ENCODE measurements around the gene ELAVL1. TPM values are rescaled to one million over a fixed set of nuclear protein-coding genes. Genes with fewer than 3 reads are reported as not detected.
A peak's percentile ranks its signal among the peaks of the same experiment; 100 is the strongest.

The ELAVL1 gene
- total and polyA plus RNA-seq, 9 of the 15 experiments (the other 6 are each of a cell fraction or from before 2014, with no cell fraction given), result 4.3 to 172 (median 69.2) TPM

DNA sequence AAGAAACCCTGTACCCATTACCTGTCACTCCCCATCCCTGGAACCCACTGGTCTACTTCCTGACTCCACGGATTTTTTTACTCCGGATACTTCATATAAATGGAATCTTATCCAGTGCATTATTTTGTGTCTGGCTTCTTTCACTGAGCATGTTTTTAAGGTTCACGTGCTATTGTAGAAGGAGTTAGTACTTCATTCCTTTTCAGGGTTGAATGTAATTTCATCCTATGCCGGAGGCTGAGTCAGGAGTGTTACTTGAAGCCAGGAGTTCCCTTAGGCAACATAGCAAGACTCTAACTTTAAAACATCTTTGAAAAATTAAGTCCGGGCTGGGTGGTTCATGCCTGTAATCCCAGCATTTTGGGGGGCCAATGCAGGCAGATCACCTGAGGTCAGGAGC, 17.9 kb upstream of the ELAVL1 start:
- H3K4me3 ChIP-seq, result no peak overlapping the region
- H3K9me3 ChIP-seq (replicated peaks; ENCODE audit: control insufficient read depth, insufficient read depth, low read depth, low read length), result no peaks in the 10 kb centered on the region
- H4K20me1 ChIP-seq (replicated peaks; ENCODE audit: control insufficient read depth, insufficient read depth, low read length), result no peaks in the 10 kb centered on the region
- no peak overlapping the region for H2AFZ ChIP-seq (ENCODE audit: low read depth, low read length)
- TF ChIP-seq RBM39 (optimal IDR thresholded peaks at IDR 0.05; ENCODE audit: low read depth, low read length) (no peak), POLR2G (IDR thresholded peaks at IDR 0.05; ENCODE audit: low read depth, low read length) (no peak), TEAD1 (CRISPR knock-in tag; IDR thresholded peaks at IDR 0.05) (no peak)
- BruUV-seq (replicated peaks), result no TSS peak
- CTCF ChIA-PET (ENCODE audit: low intra/inter-chr PET ratio), result no interaction called here
- no peaks in the 10 kb centered on the region for H3K9me1 ChIP-seq (ENCODE audit: control insufficient read depth, insufficient read depth, low read length)
- in situ Hi-C loops (cut with MboI) (no loop called here), intact Hi-C loops (cut with micrococcal nuclease) (no loop called here)
- H3K9ac ChIP-seq (ENCODE audit: insufficient read depth in 1 of 2, low read depth in 2 of 2, low read length in 2 of 2), result no peak overlapping the region
- no peak for DNase-seq (ENCODE audit: extremely low read depth in 1 of 4, low spot score in 3 of 4)
- H3K4me2 ChIP-seq (ENCODE audit: insufficient read depth, low read length), result no peak overlapping the region
- no peaks in the 10 kb centered on the region for H3K36me3 ChIP-seq (ENCODE audit: control insufficient read depth, insufficient read depth, low read length)
- no peak for ATAC-seq
- WGBS (ENCODE audit: insufficient coverage, low coverage, missing lambda C conversion rate), result 81% methylated on average over 5 of the region's 5 CpGs
- H3K27me3 ChIP-seq (ENCODE audit: control insufficient read depth in 2 of 2, insufficient read depth in 2 of 2, low read length in 2 of 2), result no peaks in the 10 kb centered on the region
- POLR2A ChIA-PET, result interaction anchor here (0.5 kb wide), 1 partner anchor 329 kb away, joined by 3 read pairs; no protein-coding TSS in a partner anchor
- no peak for FAIRE-seq
- no peak overlapping the region for H3K27ac ChIP-seq (ENCODE audit: extremely low read depth, low read depth, low read length)
- peaks cover 12 to 21% of the 10 kb centered on the region in 2 experiments; a peak in 4 of 5 replicates for H3K4me1 ChIP-seq (replicated peaks in 1 of 2; ENCODE audit: control insufficient read depth in 2 of 2, insufficient read depth in 2 of 2, low read length in 2 of 2)
- no peaks in the 10 kb centered on the region for H3K79me2 ChIP-seq (ENCODE audit: control insufficient read depth, insufficient read depth, low read length)

DNA sequence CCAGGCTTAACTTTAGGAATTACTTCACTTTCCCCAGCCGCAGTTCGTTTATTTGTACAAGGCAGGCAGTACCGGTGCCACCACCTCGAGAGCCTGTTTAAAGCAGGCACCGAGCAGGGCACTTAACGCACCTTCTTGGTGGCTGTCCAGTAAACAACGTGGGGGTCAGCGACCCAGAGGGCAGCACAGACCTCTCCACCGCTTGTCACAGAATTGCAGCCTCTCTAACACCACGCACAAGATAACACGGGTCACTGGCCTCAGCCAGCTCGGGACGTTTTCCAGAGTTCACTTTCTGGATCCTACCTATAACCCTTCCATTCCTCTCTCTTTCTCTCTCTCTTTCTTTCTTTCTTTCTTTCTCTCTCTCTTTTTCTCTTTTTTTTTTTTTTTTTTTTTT, 16.8 kb upstream of the ELAVL1 start:
- no peaks in the 10 kb centered on the region for H4K20me1 ChIP-seq (replicated peaks; ENCODE audit: control insufficient read depth, insufficient read depth, low read length)
- peak overlapping the region; percentile 36; the same call in 1 of the 3 replicates for H3K27ac ChIP-seq (ENCODE audit: extremely low read depth, low read depth, low read length)
- no peaks in the 10 kb centered on the region for H3K9me1 ChIP-seq (ENCODE audit: control insufficient read depth, insufficient read depth, low read length)
- no peaks in the 10 kb centered on the region for H3K27me3 ChIP-seq (ENCODE audit: control insufficient read depth in 2 of 2, insufficient read depth in 2 of 2, low read length in 2 of 2)
- ChIA-PET CTCF (ENCODE audit: low intra/inter-chr PET ratio) (interaction anchor here (0.6 kb wide), 1 partner anchor 1057 kb away, joined by 3 read pairs; no protein-coding TSS in a partner anchor), POLR2A (no interaction called here)
- H3K4me2 ChIP-seq (ENCODE audit: insufficient read depth, low read length), result peak overlapping the region; percentile 29; the same call in 1 of the 2 replicates
- peaks cover 12 to 17% of the 10 kb centered on the region in 2 experiments; a peak in 4 of 5 replicates for H3K4me1 ChIP-seq (replicated peaks in 1 of 2; ENCODE audit: control insufficient read depth in 2 of 2, insufficient read depth in 2 of 2, low read length in 2 of 2)
- 27% methylated on average over 13 of the region's 13 CpGs for WGBS (ENCODE audit: insufficient coverage, low coverage, missing lambda C conversion rate)
- peak overlapping the region in 1 of 2 experiments; percentile 53; a peak in 2 of 4 replicates for H3K9ac ChIP-seq (ENCODE audit: insufficient read depth in 1 of 2, low read depth in 2 of 2, low read length in 2 of 2)
- FAIRE-seq (peak; percentile 55), ATAC-seq (peak; percentile 80), DNase-seq (ENCODE audit: extremely low read depth in 1 of 4, low spot score in 3 of 4) (peak; percentile 34 to 64 (median 48))
- peak overlapping the region; percentile 85 for H2AFZ ChIP-seq (ENCODE audit: low read depth, low read length)
- H3K79me2 ChIP-seq (ENCODE audit: control insufficient read depth, insufficient read depth, low read length), result no peaks in the 10 kb centered on the region
- H3K36me3 ChIP-seq (ENCODE audit: control insufficient read depth, insufficient read depth, low read length), result no peaks in the 10 kb centered on the region; the same call in 2 of the 3 replicates
- H3K4me3 ChIP-seq, result no peak overlapping the region
- in situ Hi-C loops (cut with MboI) (no loop called here), intact Hi-C loops (cut with micrococcal nuclease) (no loop called here)
- BruUV-seq (replicated peaks), result no TSS peak
- no peaks in the 10 kb centered on the region for H3K9me3 ChIP-seq (replicated peaks; ENCODE audit: control insufficient read depth, insufficient read depth, low read depth, low read length)
- peak; percentile 42; the same call in 1 of the 2 replicates for TF ChIP-seq NFIC (IDR thresholded peaks at IDR 0.05)
- TF ChIP-seq ELF2 (CRISPR knock-in tag; IDR thresholded peaks at IDR 0.05), result no peak
- TF ChIP-seq ARID1B (IDR thresholded peaks at IDR 0.05), result peak; percentile 51
- TF ChIP-seq PTRF (tag; IDR thresholded peaks at IDR 0.05), result no peak
- TF ChIP-seq DPF2 (IDR thresholded peaks at IDR 0.05), result peak; percentile 51; the same call in 1 of the 2 replicates
